C4-2B (cell line): Measurements from ENCODE around the gene MACF1.

Experiments
- CTCF ChIP-seq: fragments of 450-650 bp; conservative IDR thresholded peaks from 2 replicates; pipeline ENCODE4 v1.5.1; 2017; ENCODE audit warnings: mild to moderate bottlenecking
- ZFX ChIP-seq: fragments of 450-650 bp; IDR thresholded peaks from 2 replicates; pipeline ENCODE4 v1.6.1; 2017

- TF ChIP-seq CTCF (no peak), ZFX (no peak)
Measured at GRCh38 chr1:39474810-39475209, 270.3 kb downstream of the MACF1 start.
